Vagina (tissue), 2 donors: ENCODE data around the gene ADCY7.

Experiments used
- POLR2A ChIP-seq, 2 donors: fragments of 450-650 bp; IDR thresholded peaks; one replicate each; pipeline ENCODE4 v1.6.1; 2017; ENCODE audit warnings: antibody characterized with exemption in 2 of 2, mild to moderate bottlenecking in 2 of 2, moderate library complexity in 2 of 2
- POLR2AphosphoS5 ChIP-seq, 2 donors: sonication (generic); formaldehyde crosslinking; IDR thresholded peaks; one replicate each; pipeline ENCODE4 v1.9.0; 2017; ENCODE audit warnings: antibody characterized with exemption in 2 of 2, mild to moderate bottlenecking in 2 of 2, low read depth in 1 of 2; ENCODE audit not compliant: insufficient read depth in 1 of 2
- TF ChIP-seq, protein P1 (sequence below), 3 experiments: fragments of 450-650 bp in 2 of 3; fragments of 200-600 bp in 1 of 3; sonication (generic) in 1 of 3; IDR thresholded peaks; one replicate each; pipeline ENCODE4 v1.5.1; 2017 to 2019; ENCODE audit warnings: antibody characterized with exemption in 3 of 3, mild to moderate bottlenecking in 2 of 3, moderate library complexity in 2 of 3

DNA sequence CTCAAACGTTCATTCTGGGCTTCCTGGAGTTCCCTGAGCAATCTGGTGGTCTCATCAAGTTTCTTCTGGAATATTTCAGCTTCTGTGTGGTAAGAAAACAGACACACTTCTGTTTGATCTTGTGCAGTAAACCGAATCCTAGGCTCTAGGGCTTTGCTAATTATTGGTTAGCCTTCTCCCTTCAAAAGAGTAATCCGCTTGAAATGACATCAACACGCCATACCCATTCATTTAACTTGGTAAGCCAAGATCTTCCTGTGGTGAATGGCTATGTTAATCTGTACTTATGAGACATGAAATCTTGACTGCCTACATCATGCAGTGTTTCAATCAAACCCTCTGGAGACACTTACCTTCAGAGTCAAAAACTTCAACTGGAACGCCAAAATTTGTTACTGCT lies 54.0 kb downstream of the ADCY7 start:
- TF ChIP-seq POLR2A (IDR thresholded peaks at IDR 0.05): no peak
- TF ChIP-seq, protein P1, sequence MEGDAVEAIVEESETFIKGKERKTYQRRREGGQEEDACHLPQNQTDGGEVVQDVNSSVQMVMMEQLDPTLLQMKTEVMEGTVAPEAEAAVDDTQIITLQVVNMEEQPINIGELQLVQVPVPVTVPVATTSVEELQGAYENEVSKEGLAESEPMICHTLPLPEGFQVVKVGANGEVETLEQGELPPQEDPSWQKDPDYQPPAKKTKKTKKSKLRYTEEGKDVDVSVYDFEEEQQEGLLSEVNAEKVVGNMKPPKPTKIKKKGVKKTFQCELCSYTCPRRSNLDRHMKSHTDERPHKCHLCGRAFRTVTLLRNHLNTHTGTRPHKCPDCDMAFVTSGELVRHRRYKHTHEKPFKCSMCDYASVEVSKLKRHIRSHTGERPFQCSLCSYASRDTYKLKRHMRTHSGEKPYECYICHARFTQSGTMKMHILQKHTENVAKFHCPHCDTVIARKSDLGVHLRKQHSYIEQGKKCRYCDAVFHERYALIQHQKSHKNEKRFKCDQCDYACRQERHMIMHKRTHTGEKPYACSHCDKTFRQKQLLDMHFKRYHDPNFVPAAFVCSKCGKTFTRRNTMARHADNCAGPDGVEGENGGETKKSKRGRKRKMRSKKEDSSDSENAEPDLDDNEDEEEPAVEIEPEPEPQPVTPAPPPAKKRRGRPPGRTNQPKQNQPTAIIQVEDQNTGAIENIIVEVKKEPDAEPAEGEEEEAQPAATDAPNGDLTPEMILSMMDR (IDR thresholded peaks at IDR 0.05): no peak
- no peak for TF ChIP-seq POLR2AphosphoS5 (IDR thresholded peaks at IDR 0.05; ENCODE audit: insufficient read depth in 1 of 2, low read depth in 1 of 2)
